SH-SY5Y (cell line): ENCODE results near the gene PXDC1.

Experiments
- GATA2 ChIP-seq: IDR thresholded peaks from 2 replicates; pipeline ENCODE4 v1.6.1; 2011; ENCODE audit warnings: mild to moderate bottlenecking, low read depth, low read length
- GATA3 ChIP-seq: IDR thresholded peaks from 2 replicates; pipeline ENCODE4 v1.6.1; 2011; ENCODE audit warnings: low read depth, mild to moderate bottlenecking, low read length, moderate library complexity

Gene PXDC1

GRCh38 chr6:3755637-3756545 lies 4.4 kb upstream of the PXDC1 start:
- TF ChIP-seq GATA3 (no peak), GATA2 (no peak)

GRCh38 chr6:3754776-3755175 lies 3.3 kb upstream of the PXDC1 start:
- no peak for TF ChIP-seq GATA3
- no peak for TF ChIP-seq GATA2

GRCh38 chr6:3753228-3753835 lies 1.8 kb upstream of the PXDC1 start:
- no peak for TF ChIP-seq GATA3
- TF ChIP-seq GATA2 = no peak

GRCh38 chr6:3752531-3753227 lies 1.2 kb upstream of the PXDC1 start:
- no peak for TF ChIP-seq GATA2
- TF ChIP-seq GATA3 = no peak

GRCh38 chr6:3751730-3752530 lies 417 bp upstream of the PXDC1 start:
- TF ChIP-seq GATA2 = no peak
- no peak for TF ChIP-seq GATA3

- TF ChIP-seq GATA3 = no peak
- TF ChIP-seq GATA2 = no peak
These were observed 1.0 kb downstream of the PXDC1 start for GRCh38 chr6:3750317-3751076.

- no peak for TF ChIP-seq GATA2
- no peak for TF ChIP-seq GATA3
These were observed 1.6 kb downstream of the PXDC1 start for GRCh38 chr6:3749977-3750316.

GRCh38 chr6:3749067-3749841 lies 2.3 kb downstream of the PXDC1 start:
- TF ChIP-seq GATA3 (no peak), GATA2 (no peak)

- TF ChIP-seq GATA2 (no peak), GATA3 (no peak)
These were observed 3.1 kb downstream of the PXDC1 start for GRCh38 chr6:3748208-3749066.

- TF ChIP-seq GATA2 (no peak), GATA3 (no peak)
These were observed 4.3 kb downstream of the PXDC1 start for GRCh38 chr6:3747100-3747737.

GRCh38 chr6:3746696-3747095 lies 4.8 kb downstream of the PXDC1 start:
- TF ChIP-seq GATA3 (no peak), GATA2 (no peak)
